ENCODE results near the gene HCFC1.

Gene HCFC1

DNA sequence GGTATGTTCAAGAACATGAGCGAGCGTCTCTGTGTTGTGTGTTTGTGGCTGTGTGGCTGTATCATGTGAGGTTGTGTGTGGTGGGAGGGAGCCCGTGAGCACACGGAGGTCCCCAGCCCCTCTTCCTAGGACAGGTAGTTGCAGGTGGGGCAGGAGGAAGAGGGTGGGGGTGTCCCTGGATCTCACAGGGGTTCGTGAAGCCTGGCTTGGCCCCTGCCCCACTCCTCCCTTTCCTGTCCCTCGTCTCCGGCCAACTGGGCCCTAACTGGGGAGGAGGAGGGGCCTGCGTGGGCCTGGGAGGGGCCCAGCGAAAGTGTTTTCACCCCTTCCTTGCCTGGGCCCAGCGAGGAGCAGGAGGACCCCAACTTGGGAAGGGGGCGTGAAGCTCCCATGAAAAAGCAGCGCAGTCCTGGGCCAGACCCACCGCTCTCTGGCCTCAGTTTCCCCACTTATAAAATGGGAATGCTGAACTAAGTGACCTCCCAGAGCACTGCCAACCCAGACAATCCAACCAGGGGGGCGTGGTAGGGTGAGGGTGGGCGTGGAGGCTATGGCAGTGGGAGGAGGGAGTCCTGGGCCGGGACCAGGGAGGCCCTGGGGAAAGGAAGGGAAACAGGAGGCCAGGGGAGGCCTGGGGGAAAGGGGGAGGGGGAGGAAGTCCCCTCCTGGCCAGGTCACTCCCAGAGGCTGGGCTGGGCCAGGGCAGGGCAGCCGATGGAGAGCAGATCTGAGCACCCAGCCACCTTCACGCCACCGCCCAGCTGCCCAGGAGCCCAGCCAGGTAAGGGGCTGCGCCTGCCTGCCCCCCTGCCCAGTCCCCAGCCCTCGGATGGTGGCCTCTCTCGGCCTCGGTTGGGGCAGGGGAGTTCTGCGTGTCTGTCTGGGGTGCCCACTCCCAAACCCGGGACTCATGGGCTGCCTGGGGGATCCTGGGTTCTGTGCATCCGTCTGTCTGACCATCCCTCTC lies 67.3 kb downstream of the HCFC1 start, which contains the start of gene AVPR2:
Gene AVPR2 (plus strand): TSS at position 683 of the 967 bp plus-strand sequence. CDS start 473 bp downstream, outside the sequence.
- no peaks in the 10 kb centered on the region for H3K36me3 ChIP-seq (ENCODE audit: low read depth)
- no peak for DNase-seq (ENCODE audit: low spot score)
- ATAC-seq (ENCODE audit: low read depth): no peak
- TF ChIP-seq, protein P1, sequence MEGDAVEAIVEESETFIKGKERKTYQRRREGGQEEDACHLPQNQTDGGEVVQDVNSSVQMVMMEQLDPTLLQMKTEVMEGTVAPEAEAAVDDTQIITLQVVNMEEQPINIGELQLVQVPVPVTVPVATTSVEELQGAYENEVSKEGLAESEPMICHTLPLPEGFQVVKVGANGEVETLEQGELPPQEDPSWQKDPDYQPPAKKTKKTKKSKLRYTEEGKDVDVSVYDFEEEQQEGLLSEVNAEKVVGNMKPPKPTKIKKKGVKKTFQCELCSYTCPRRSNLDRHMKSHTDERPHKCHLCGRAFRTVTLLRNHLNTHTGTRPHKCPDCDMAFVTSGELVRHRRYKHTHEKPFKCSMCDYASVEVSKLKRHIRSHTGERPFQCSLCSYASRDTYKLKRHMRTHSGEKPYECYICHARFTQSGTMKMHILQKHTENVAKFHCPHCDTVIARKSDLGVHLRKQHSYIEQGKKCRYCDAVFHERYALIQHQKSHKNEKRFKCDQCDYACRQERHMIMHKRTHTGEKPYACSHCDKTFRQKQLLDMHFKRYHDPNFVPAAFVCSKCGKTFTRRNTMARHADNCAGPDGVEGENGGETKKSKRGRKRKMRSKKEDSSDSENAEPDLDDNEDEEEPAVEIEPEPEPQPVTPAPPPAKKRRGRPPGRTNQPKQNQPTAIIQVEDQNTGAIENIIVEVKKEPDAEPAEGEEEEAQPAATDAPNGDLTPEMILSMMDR (IDR thresholded peaks at IDR 0.05; ENCODE audit: poor library complexity, severe bottlenecking): no peak
- H3K9me3 ChIP-seq (ENCODE audit: severe bottlenecking): no peaks in the 10 kb centered on the region
- H3K4me1 ChIP-seq (ENCODE audit: insufficient read depth, poor library complexity, severe bottlenecking): peaks cover 15% of the 10 kb centered on the region
- H3K27ac ChIP-seq (ENCODE audit: poor library complexity, severe bottlenecking): no peak within 1 kb of the TSS
- H3K4me3 ChIP-seq (ENCODE audit: severe bottlenecking): no peak within 1 kb of the TSS
- H3K27me3 ChIP-seq (ENCODE audit: insufficient read depth, poor library complexity, severe bottlenecking): no peaks in the 10 kb centered on the region

DNA sequence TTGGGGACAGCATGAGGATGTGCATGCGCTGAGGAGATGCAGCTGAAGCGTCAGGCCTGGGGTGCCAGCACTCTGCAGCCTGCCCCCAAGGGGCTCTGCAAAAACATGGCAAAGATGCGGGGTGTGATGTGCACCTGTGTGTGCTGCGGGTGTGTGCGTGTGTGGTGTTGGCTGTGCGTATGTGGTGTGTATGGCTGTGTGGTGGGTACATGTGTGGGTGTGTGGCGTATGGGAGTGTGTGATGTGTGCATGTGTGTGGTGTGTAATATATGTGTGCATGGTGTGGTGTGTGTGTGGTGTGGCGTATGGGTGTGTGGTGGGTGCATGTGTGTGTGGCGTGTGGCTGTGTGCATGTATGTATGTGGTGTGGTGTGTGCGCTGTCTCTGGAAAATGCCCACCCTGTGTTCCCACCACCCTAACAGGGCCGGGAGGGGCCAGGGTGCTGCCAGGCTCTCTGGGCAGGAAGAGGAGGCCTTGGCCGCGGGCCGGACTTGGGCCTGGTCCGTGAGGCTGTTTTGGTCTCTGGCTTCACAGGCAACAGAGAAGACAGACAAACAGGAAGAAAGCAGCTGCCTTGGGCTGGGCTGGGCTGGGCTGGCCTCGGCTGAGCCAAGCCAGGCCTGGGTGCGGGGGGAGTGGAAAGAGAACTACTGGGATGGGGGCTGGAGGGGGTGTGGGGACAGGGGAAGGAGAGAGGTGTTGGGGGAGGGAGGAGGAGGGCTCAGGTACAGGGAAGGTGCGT lies 68.2 kb downstream of the HCFC1 start:
- TF ChIP-seq, protein P1 (IDR thresholded peaks at IDR 0.05; ENCODE audit: poor library complexity, severe bottlenecking): no peak

DNA sequence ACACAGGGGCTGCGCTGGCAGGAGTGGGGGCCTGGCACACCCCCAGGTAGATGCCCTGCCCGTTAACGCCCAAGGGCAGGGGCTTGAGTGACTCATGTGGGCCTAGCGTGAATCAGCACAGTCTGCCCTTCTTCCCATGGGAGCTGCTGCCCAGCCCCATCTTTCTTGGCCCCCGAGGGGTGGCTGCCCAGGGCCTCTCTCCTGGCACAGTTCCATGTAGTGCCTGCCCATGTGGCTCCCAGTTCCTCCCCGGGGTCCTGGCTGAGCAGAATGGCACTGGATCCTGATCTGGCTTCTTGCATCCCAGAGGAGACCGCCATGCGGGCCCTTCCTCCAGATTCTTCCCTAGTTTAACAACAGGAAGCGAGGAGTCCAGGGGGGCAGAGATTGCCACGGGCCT lies 69.2 kb downstream of the HCFC1 start:
- no peaks in the 10 kb centered on the region for H3K9me3 ChIP-seq (ENCODE audit: severe bottlenecking)
- TF ChIP-seq, protein P1 (IDR thresholded peaks at IDR 0.05; ENCODE audit: poor library complexity, severe bottlenecking): no peak
- peak overlapping the region; percentile 69 for H3K27ac ChIP-seq (ENCODE audit: poor library complexity, severe bottlenecking)
- H3K4me1 ChIP-seq (ENCODE audit: insufficient read depth, poor library complexity, severe bottlenecking): peaks cover 15% of the 10 kb centered on the region
- H3K4me3 ChIP-seq (ENCODE audit: severe bottlenecking): no peak overlapping the region
- no peaks in the 10 kb centered on the region for H3K36me3 ChIP-seq (ENCODE audit: low read depth)
- DNase-seq (ENCODE audit: low spot score) (no peak), ATAC-seq (ENCODE audit: low read depth) (peak; percentile 50)
- H3K27me3 ChIP-seq (ENCODE audit: insufficient read depth, poor library complexity, severe bottlenecking): no peaks in the 10 kb centered on the region

More for the DNA sequence above, 68.2 kb downstream of the HCFC1 start:
- peak; percentile 16 for DNase-seq (ENCODE audit: low spot score)
- Histone ChIP-seq H3K36me3 (ENCODE audit: low read depth) (no peaks in the 10 kb centered on the region), H3K27ac (ENCODE audit: poor library complexity, severe bottlenecking) (no peak overlapping the region), H3K9me3 (ENCODE audit: severe bottlenecking) (no peaks in the 10 kb centered on the region), H3K4me3 (ENCODE audit: severe bottlenecking) (no peak overlapping the region), H3K4me1 (ENCODE audit: insufficient read depth, poor library complexity, severe bottlenecking) (peaks cover 15% of the 10 kb centered on the region), H3K27me3 (ENCODE audit: insufficient read depth, poor library complexity, severe bottlenecking) (no peaks in the 10 kb centered on the region)
- ATAC-seq (ENCODE audit: low read depth): no peak

DNA sequence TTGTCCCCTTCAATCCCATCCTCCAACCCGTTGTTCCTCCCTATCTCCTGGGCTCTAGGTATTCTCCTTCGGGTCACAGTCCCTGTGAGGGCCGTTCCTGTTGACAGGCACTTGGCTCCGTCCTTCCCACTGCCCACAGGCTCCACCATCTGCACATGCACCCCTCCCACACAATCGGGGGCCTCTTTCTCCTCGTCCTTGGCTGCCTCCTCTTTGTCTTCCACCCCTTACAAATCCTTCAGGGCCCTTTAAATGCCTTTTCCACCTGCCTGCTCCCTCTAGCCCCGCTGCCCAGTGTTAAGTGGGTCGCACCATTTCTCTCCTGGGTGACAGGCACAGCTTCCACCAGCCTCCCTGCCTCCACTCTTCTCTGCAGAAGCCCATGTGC lies 69.9 kb downstream of the HCFC1 start:
- H3K27me3 ChIP-seq (ENCODE audit: insufficient read depth, poor library complexity, severe bottlenecking): no peaks in the 10 kb centered on the region
- no peak for DNase-seq (ENCODE audit: low spot score)
- H3K9me3 ChIP-seq (ENCODE audit: severe bottlenecking): no peaks in the 10 kb centered on the region
- peaks cover 15% of the 10 kb centered on the region for H3K4me1 ChIP-seq (ENCODE audit: insufficient read depth, poor library complexity, severe bottlenecking)
- H3K27ac ChIP-seq (ENCODE audit: poor library complexity, severe bottlenecking): peak overlapping the region; percentile 69
- ATAC-seq (ENCODE audit: low read depth): no peak
- TF ChIP-seq, protein P1 (IDR thresholded peaks at IDR 0.05; ENCODE audit: poor library complexity, severe bottlenecking): no peak
- H3K36me3 ChIP-seq (ENCODE audit: low read depth): no peaks in the 10 kb centered on the region
- no peak overlapping the region for H3K4me3 ChIP-seq (ENCODE audit: severe bottlenecking)
